Fibroblast of skin of right quadriceps (primary cell): ENCODE results near the gene FAM76A.
"Not testable (repeated sequence)": the region's sequence is repeated elsewhere in the genome, so short reads cannot be mapped to it uniquely, and the experiment has no call there.

ENCODE experiments used
- DNase-seq: peaks from one replicate; pipeline ENCODE4 v3.0.0-alpha.2; 2013

The FAM76A gene

GRCh38 chr1:27725374-27726172, at the start of gene FAM76A:
Gene FAM76A, plus strand, starts transcription at chr1:27725961. Its CDS starts 120 bp downstream, at chr1:27726081.
- DNase-seq = peak; percentile 99

GRCh38 chr1:27676410-27676809, 49.4 kb upstream of the FAM76A start:
- DNase-seq = no peak

GRCh38 chr1:27678747-27679146, 47.0 kb upstream of the FAM76A start:
- no peak for DNase-seq

- not testable (repeated sequence) for DNase-seq
Observed at GRCh38 chr1:27680225-27680791, 45.5 kb upstream of the FAM76A start.

GRCh38 chr1:27681580-27681979, 44.2 kb upstream of the FAM76A start:
- DNase-seq = not testable (repeated sequence)

GRCh38 chr1:27682351-27682944, 43.3 kb upstream of the FAM76A start:
- no peak for DNase-seq

GRCh38 chr1:27684176-27684575, 41.6 kb upstream of the FAM76A start:
- DNase-seq = no peak

GRCh38 chr1:27686223-27686990, 39.4 kb upstream of the FAM76A start:
- no peak for DNase-seq

GRCh38 chr1:27687906-27688305, 37.9 kb upstream of the FAM76A start:
- no peak for DNase-seq

- peak; percentile 13 for DNase-seq
Observed at GRCh38 chr1:27689423-27690173, 36.2 kb upstream of the FAM76A start.

- no peak for DNase-seq
Observed at GRCh38 chr1:27690183-27690582, 35.6 kb upstream of the FAM76A start.

GRCh38 chr1:27696835-27697234, 28.9 kb upstream of the FAM76A start:
- DNase-seq = not testable (repeated sequence)

GRCh38 chr1:27704958-27705357, 20.8 kb upstream of the FAM76A start:
- no peak for DNase-seq

GRCh38 chr1:27705545-27705944, 20.2 kb upstream of the FAM76A start:
- no peak for DNase-seq

GRCh38 chr1:27710574-27710973, 15.2 kb upstream of the FAM76A start:
- no peak for DNase-seq

- DNase-seq = no peak
Observed at GRCh38 chr1:27713139-27713725, 12.5 kb upstream of the FAM76A start.

GRCh38 chr1:27713869-27714513, 11.8 kb upstream of the FAM76A start:
- DNase-seq = no peak

- no peak for DNase-seq
Observed at GRCh38 chr1:27716262-27716895, 9.4 kb upstream of the FAM76A start.

- DNase-seq = no peak
Observed at GRCh38 chr1:27719286-27720251, 6.2 kb upstream of the FAM76A start.

GRCh38 chr1:27724961-27725373, 794 bp upstream of the FAM76A start:
- DNase-seq = peak; percentile 5
